GM19025 (cell line): Measurements from ENCODE around the gene MOV10L1.
"Not testable (repeated sequence)": the region's sequence is repeated elsewhere in the genome, so short reads cannot be mapped to it uniquely, and the experiment has no call there.

ENCODE experiments used
- ATAC-seq: cut with Tn5 transposase; IDR thresholded peaks from one replicate; pipeline ENCODE4 v1.9.1; 2021; ENCODE audit warnings: mild to moderate bottlenecking, low read depth, moderate library complexity; ENCODE audit not compliant: unreplicated experiment

The MOV10L1 gene

GRCh38 chr22:50151571-50152537 lies 62.0 kb downstream of the MOV10L1 start:
- no peak for ATAC-seq

GRCh38 chr22:50153056-50153755 lies 63.4 kb downstream of the MOV10L1 start:
- no peak for ATAC-seq

GRCh38 chr22:50153756-50154140 lies 63.9 kb downstream of the MOV10L1 start:
- ATAC-seq, result no peak

DNA sequence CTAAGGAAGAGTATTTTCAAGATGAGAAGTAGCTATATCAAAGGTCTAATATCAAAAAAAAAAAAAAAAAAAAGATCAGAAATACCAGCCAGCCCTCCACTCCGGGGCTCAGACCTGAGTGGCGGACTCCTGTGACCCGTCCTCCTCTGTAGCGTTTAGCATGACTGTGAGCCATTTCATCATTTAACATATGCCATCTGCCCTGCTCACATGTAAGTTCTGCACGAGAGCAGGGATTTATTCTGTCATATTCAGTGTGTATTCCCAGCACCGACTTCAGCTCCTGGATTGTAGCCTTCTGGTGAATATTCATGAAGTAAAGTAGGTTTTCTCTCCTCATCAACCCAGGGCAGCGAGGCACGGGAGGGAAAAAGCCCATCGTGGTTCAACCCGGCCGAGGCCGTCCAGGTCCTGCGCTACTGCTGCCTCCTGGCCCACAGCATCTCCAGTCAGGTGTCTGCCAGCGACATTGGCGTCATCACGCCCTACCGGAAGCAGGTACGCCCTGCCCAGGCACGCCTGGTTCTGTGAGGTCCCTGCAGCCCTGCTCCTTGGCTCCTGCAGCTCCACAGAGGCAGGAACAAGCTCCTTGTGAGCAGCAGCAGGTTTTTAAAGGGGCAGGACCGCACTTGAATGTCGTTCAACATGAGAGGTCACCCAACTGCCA lies 68.0 kb downstream of the MOV10L1 start:
- ATAC-seq, result no peak

DNA sequence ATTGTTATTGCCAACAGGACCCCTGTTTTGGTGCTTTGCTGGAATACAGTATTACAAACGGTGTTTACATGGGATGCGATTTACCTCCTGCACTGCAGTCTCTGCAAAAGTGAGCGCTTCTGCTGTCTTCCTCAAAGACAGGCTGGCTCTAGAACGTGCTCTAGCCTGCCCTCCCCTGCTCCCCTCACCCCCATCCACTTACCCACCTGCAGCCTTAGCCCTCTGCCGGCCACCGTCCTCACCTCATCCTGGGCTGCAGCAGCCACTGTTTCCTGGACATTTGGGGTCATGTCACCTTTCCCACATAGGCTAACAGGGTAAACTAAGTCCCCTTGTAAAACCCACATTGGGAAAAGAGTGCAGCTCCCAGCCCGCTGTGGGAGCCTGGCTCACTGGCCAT lies 71.1 kb downstream of the MOV10L1 start:
- no peak for ATAC-seq

DNA sequence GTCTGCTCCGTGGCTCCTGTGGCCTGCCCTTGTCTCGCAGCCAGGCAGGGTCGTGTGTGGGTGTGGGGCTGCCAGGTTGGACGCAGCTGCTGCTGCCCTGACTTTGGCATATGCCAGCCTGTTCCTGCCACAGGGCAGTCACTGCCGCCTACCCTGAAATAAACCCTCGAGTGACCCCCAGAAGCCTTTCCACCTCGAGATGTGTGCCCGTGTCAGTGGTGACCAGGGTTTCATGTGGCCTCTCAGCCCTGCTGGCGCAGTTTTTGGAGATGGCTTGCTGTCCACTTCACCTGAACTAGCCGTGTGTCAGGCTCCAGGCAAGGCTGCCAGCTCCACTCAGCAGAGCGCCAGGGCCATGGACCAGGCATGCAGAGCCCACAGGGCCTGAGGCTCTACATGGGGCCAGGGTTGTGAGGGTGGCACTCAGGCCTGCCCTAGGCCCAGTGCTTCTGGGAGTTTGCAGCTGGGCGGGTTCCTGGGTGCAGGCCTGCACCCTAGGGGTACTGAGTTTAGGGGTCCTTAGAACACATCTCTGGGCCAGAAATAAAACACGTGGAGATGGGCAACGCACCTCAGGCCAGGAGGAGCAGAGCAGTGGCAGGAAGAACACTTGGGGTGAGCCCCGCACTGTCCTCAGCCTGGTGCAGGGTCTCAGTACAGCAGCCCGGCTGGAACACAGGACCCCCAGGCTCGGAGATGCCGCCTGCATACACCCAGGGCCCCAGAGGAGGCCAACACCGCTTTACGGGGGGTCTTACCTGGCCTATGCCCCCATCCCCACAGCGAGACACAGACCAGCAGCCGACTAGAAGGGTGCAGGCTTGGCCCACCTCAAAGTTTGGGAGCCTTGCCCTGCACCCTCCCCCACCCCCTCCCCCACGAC lies 71.9 kb downstream of the MOV10L1 start:
- ATAC-seq, result no peak

DNA sequence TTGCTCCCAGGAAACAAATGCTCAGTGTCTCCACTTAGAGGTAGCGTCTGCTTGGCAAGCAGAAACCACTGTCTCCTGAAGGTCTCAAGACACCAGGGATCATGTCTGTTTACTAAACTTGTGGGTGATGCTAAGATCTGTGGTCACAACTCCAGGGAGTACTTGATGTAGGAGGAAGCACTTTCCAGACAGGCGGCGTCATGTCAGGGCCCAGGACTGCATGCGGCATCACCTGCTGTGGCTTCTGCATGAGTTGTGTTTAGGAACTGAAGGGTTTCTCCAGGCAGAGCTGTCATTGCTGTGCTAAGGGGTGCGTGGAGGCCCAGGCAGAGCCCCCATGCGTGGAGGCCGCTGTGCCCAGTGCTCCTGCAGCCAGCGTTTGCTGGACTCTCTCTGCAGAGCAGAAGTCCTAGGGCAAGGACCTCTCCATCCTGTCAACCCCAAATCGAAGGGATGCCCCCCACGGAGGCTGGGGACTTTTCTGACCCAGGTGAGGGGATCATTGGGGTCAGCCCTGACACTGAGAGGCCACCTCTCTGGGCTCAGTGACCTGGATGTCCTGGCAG lies 72.7 kb downstream of the MOV10L1 start:
- no peak for ATAC-seq

DNA sequence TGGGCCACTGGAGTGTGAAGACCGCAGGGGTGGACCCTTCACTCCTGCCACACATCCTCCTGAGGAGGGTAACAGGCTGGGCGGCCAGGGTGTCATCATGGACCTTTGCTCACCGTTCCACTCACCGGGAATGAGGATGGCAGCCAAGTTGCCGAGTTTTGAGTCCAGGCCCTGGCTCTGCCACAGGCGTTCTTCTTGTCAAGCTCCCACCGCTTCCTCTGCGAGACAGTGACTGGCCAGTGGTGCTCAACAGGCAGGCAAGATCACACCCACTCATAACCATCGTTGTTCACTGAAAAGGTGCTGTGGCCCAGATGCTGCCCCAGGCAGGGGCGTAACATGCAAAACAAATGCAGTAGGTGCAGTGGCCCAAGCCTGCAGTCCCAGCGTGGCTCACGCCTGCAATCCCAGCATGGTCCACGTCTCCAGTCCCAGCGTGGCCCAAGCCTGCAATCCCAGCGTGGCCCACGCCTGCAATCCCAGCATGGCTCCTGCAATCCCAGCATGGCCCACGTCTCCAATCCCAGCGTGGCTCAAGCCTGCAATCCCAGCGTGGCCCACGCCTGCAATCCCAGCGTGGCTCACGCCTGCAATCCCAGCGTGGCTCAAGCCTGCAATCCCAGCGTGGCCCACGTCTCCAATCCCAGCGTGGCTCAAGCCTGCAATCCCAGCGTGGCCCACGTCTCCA lies 75.8 kb downstream of the MOV10L1 start:
- no peak for ATAC-seq

DNA sequence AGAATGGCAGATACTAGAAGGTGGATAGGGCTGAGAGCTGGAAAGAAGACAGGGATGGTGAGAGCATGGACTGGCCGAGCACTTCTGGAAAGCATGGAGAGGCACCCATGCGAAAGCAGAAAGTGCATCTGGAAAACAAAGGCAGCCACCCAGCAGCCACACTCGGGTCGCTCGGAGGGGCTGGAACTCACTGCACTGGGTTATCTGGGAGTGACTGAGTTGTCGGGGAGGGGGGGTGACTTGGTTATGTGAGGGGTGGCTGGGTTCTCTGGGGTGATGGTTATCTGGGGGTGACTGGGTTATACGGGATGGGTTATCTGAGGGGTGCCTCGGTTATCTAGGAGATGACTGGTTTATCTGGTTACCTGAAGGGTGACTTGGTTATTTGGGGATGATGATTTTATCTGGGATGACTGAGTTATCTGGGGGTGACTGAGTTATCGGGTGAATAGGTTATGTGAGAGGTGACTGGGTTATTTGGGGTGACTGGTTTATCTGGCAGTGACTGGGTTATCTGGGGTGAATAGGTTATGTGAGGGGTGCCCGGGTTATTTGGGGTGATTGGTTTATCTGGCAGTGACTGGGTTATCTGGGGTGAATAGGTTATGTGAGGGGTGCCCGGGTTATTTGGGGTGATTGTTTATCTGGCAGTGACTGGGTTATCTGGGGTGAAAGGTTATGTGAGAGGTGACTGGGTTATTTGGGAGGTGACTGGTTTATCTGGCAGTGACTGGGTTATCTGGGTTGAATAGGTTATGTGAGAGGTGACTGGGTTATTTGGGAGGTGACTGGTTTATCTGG lies 78.1 kb downstream of the MOV10L1 start:
- no peak for ATAC-seq

- ATAC-seq, result not testable (repeated sequence)
Observed at GRCh38 chr22:50168490-50169180, 78.8 kb downstream of the MOV10L1 start.

DNA sequence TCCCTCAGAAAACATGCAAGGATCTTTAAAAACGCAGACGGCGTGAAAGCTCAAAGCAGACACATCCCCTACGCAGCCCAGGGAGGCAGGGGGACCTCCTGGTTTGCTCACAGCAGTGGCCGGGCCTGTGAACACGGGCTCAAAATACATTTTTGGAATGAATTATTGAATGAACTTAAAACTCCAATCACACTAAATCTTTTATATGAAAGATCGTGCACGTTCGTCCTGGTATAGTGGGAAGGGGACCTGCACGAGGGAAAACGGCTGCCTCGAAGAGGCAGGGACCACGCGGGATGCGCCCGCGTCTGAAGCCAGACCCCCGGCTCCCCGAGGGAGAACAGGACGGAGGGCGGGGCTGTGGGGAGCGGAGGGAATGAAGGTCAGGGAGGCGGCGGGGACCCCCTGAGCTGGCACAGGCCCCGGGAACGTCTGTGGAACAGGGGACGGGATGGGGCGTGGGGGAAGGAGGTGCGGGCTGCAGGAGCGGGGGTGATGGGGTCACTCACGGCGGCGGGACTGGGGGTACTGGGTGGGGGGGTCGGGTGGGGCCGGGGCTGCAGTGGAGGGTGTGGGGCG lies 79.5 kb downstream of the MOV10L1 start:
- no peak for ATAC-seq

DNA sequence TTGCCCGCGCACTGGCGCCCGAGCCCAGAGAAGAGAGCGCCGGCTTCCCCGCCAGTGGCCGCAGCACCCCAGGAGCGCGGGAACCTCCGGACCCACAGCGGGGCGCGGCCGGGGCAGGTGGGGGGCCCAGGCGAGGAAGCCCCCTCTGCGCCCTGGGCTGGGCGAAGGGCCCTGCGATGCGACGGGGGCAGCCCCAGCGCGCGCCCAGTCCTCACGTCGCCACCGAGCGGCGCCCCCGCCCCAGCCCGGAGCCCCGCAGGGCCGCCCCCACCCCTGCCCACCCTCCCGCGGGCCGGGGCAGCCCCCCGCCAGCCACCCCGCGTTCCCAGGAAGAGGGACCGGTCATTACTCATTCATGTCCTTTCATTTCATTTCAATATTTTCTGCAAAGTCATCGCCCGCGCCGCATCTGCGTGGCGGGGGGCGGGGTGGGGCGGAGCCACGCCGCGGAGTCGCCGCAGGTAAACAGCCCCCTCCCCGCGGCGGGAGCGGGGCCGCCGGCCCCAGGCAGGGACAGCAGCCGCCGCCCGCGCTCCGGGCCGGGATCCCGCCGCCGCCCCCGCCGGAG lies 80.1 kb downstream of the MOV10L1 start:
- no peak for ATAC-seq

DNA sequence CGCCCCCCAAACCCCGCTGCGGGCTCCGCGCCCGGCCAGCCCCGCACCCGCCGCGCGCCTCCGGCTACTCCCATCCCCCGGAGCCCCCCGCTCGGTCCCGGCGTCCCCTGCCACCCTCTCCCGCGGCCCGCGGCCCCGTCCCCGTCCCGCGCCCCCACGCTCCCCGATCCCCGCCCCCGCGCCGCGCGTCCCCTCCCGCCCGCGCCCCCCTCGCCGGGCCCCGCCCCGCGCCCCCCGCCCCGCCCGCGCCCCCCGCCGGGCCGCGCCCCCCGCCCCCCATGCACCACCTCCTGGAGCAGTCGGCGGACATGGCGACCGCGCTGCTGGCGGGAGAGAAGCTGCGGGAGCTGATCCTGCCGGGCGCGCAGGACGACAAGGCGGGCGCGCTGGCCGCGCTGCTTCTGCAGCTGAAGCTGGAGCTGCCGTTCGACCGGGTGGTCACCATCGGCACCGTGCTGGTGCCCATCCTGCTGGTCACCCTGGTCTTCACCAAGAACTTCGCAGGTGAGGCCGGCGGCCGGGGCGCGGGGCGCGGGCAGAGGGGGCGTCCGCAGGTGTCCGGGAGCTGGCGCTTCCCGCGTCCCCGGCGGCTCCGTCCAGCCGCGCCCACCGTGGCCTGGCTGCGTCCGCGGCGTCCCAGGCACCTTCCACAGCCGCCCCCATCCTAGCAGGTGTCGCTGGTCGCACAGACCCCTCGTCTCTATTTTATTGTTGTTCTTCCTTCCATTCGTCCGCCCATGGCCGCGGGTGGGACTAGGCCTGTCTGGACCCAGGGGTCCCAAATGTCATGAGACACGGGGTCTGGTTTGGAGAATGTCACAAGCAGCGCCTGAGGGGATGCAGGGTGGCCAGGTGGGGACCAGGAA lies 80.9 kb downstream of the MOV10L1 start, which contains the start of gene PANX2:
Gene PANX2, plus strand, starts transcription at position 279 of the 866 bp plus-strand sequence. Its CDS starts 0 bp downstream, at position 279.
- ATAC-seq, result no peak

DNA sequence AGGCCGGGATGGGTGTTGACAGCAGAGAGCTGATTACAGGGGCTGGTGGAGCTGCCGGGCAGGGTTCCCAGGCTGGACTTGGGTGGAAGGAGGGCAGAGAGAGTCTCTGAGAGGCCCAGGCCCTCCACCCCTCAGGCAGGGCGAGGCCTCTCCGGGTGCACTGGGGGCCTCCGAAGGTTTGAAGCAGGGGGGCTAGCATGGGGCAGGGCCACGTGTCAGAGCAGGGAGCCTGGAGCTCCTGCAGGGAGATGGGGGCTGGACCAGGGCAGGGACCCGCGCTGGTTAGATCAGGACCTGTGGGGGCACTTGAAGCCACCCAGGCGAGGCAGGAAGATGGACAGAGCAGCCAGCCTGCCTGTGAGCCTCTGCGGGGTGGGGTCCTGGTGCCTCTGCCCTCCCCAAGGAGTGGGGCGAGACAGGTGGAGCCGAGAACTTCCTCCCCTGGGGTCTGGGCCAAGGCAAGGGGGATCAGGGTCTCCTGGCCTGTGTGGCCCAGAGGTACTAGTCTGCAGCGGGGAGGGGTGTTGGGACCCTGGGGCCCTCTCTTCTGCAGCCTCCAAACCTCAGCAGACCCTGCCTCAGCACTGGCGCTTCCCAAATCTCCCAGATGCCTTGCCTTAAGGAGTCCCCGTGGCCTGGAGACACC lies 81.6 kb downstream of the MOV10L1 start:
- no peak for ATAC-seq

DNA sequence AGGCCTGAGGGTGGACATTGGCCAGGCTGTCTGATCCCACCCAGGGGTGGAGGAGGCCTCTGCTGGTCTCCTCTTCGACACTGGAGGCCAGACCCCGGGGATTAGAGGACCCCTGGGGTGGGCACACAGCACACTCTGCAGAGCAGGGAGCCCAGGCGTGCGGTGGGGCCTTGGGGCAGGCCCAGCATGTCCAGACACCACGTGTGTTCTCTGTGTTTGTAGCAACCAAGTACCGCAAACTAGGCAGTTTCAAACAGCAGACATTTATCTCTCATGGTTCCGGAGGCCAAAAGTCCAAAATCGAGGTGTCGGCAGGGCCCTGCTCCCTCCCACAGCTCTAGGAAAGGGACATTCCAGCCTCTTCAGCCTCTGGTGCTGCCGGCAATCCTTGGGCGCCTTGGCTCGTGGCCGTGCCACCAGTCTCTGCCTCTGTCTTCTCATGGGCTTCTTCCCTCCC lies 82.2 kb downstream of the MOV10L1 start:
- no peak for ATAC-seq
